ENCODE measurements around the gene RPS3.

DNA sequence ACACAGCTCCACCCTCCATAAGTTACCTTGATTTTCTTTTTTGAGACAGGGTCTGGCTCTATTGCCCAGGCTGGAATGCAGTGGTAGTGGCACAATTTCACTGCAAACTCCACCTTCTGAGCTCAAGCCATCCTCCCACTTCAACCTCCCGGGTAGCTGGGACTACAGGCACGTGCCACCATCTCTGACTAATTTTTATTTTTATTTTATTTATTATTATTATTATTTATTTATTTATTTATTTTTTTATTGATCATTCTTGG lies 9.6 kb downstream of the RPS3 start:
- TF ChIP-seq EZH2phosphoT487 (IDR thresholded peaks at IDR 0.05) (no peak), CTCF (IDR thresholded peaks at IDR 0.05) (no peak), EZH2 (IDR thresholded peaks at IDR 0.05) (no peak)

All from neural progenitor cell (in vitro differentiated cells).